HepG2 (cell line): ENCODE measurements around the gene NHERF2. TPM values are rescaled to one million over a fixed set of nuclear protein-coding genes. Genes with fewer than 3 reads are reported as not detected.
A peak's percentile ranks its signal among the peaks of the same experiment; 100 is the strongest.

Experiments used
- AGO2 ChIP-seq: fragments of 200-400 bp; formaldehyde crosslinking; optimal IDR thresholded peaks from 2 replicates; pipeline ENCODE3; 2017; ENCODE audit warnings: mild to moderate bottlenecking, low read depth, low read length, moderate library complexity
- GFI1 ChIP-seq: sonication (generic); formaldehyde crosslinking; IDR thresholded peaks from 2 replicates; pipeline ENCODE4 v1.5.0; 2020; ENCODE audit warnings: missing genetic modification reagents, mild to moderate bottlenecking, borderline replicate concordance
- KDM1A ChIP-seq: IDR thresholded peaks from 2 replicates; pipeline ENCODE4 v1.6.1; 2016; ENCODE audit warnings: missing compliant biosample characterization
- ZBTB7B ChIP-seq: sonication (generic); formaldehyde crosslinking; IDR thresholded peaks from 2 replicates; pipeline ENCODE4 v1.4.0; 2020; ENCODE audit warnings: missing genetic modification reagents
- ZNF232 ChIP-seq: sonication (generic); formaldehyde crosslinking; IDR thresholded peaks from 2 replicates; pipeline ENCODE4 v1.4.0; 2020; ENCODE audit warnings: missing genetic modification reagents, borderline replicate concordance
- ZNF34 ChIP-seq: sonication (generic); formaldehyde crosslinking; IDR thresholded peaks from 2 replicates; pipeline ENCODE4 v1.4.0; 2020; ENCODE audit warnings: mild to moderate bottlenecking, missing genetic modification reagents, borderline replicate concordance
- ZNF367 ChIP-seq: sonication (generic); formaldehyde crosslinking; IDR thresholded peaks from 2 replicates; pipeline ENCODE4 v1.4.0; 2020; ENCODE audit warnings: missing genetic modification reagents, borderline replicate concordance
- ZNF484 ChIP-seq: sonication (generic); formaldehyde crosslinking; IDR thresholded peaks from 2 replicates; pipeline ENCODE4 v1.5.1; 2020; ENCODE audit warnings: mild to moderate bottlenecking, low read depth, missing genetic modification reagents, borderline replicate concordance
- ZNF598 ChIP-seq: sonication (generic); formaldehyde crosslinking; IDR thresholded peaks from 2 replicates; pipeline ENCODE4 v1.5.1; 2020; ENCODE audit warnings: mild to moderate bottlenecking, missing genetic modification reagents, borderline replicate concordance
- ZNF749 ChIP-seq: sonication (generic); formaldehyde crosslinking; IDR thresholded peaks from 2 replicates; pipeline ENCODE4 v1.8.0; 2022; ENCODE audit warnings: mild to moderate bottlenecking, missing genetic modification reagents, moderate library complexity, borderline replicate concordance
- polyA plus RNA-seq, 8 experiments: library from polyadenylated mRNA; depleted of rRNA in 3 of 8; stranded (reverse) in 7 of 8; unstranded in 1 of 8; fragments of >200 nt; fragmentation: Illumina TruSeq in 4 of 8; extraction: Trizol in 4 of 8; gene quantifications; 2 replicates each; pipeline versions ENCODE4 v1.2.1 to v1.2.3, GENCODE V29; 2011 to 2016; ENCODE audit warnings: low read depth in 4 of 8, missing spikeins in 1 of 8, mixed read lengths in 1 of 8; ENCODE audit not compliant: insufficient read depth in 1 of 8
- total RNA-seq, 5 experiments: library from RNA; depleted of rRNA; stranded (reverse); fragments of >200 nt; fragmentation: Illumina TruSeq; extraction: Trizol; gene quantifications; 2 replicates each; pipeline ENCODE4 v1.2.3, GENCODE V29; 2016; ENCODE audit warnings: low read depth in 1 of 5
- TF ChIP-seq, protein P1 (sequence below): sonication (generic); formaldehyde crosslinking; IDR thresholded peaks from 2 replicates; pipeline ENCODE4 v1.5.1; 2020; ENCODE audit warnings: mild to moderate bottlenecking, missing genetic modification reagents, moderate library complexity
- TF ChIP-seq, protein P2 (sequence below): sonication (generic); formaldehyde crosslinking; IDR thresholded peaks from 2 replicates; pipeline ENCODE4 v1.4.0; 2020; ENCODE audit warnings: missing genetic modification reagents
- TF ChIP-seq, protein P3 (sequence below): sonication (generic); formaldehyde crosslinking; IDR thresholded peaks from 2 replicates; pipeline ENCODE4 v1.5.0; 2020; ENCODE audit warnings: missing genetic modification reagents

The NHERF2 gene
- total and polyA plus RNA-seq, 2 of the 13 experiments (the other 11 are each of a cell fraction or from before 2014, with no cell fraction given) = 23.7 to 39.3 TPM

DNA sequence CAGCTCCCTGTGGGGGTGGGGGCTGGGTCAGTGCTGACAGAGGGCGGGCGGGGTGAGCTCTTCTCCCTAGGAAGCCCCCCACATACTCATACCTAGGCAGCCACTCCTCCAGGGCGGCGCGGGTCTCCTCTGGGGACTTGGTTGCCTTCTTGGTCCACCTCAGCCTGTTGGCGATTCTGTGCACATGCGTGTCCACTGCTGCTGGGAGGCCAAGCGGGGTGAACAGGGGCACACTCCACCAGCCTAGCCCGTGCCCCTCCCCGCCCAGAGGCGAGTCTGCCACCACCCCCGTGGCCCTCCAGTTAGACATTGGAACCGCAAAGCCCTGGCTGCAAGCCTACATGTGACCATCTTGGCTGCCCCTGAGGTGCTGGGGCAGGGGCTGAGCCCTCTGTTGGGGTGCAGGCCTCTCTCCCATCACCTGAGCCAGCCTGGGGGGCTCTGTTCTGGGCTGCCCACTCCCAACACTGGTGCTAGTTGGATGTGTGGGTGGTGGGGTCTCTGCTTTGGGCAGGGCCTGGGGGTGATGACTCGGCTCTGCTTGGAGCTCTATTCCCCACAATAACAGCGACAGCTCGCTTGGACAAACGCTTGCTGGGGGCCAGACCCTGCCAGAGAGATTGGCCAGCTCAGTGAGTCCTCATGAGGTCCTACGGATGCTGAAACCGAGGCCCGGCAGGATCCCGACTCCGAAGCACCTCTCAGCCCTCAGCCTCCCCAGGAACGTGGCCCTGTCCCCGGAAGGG, 13.5 kb downstream of the NHERF2 start (continued):
- TF ChIP-seq ZNF232 = 0 out of 2 replicates have a peak, but pooled peaks have one; percentile 22
- TF ChIP-seq, protein P1, sequence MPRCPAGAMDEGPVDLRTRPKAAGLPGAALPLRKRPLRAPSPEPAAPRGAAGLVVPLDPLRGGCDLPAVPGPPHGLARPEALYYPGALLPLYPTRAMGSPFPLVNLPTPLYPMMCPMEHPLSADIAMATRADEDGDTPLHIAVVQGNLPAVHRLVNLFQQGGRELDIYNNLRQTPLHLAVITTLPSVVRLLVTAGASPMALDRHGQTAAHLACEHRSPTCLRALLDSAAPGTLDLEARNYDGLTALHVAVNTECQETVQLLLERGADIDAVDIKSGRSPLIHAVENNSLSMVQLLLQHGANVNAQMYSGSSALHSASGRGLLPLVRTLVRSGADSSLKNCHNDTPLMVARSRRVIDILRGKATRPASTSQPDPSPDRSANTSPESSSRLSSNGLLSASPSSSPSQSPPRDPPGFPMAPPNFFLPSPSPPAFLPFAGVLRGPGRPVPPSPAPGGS (CRISPR knock-in tag) = peak; percentile 12; the same call in 1 of the 2 replicates
- TF ChIP-seq ZNF34 (CRISPR knock-in tag) = no peak
- peak; percentile 14 for TF ChIP-seq AGO2
- peak; percentile 38; the same call in 1 of the 2 replicates for TF ChIP-seq ZNF749 (CRISPR knock-in tag)
- TF ChIP-seq, protein P2, sequence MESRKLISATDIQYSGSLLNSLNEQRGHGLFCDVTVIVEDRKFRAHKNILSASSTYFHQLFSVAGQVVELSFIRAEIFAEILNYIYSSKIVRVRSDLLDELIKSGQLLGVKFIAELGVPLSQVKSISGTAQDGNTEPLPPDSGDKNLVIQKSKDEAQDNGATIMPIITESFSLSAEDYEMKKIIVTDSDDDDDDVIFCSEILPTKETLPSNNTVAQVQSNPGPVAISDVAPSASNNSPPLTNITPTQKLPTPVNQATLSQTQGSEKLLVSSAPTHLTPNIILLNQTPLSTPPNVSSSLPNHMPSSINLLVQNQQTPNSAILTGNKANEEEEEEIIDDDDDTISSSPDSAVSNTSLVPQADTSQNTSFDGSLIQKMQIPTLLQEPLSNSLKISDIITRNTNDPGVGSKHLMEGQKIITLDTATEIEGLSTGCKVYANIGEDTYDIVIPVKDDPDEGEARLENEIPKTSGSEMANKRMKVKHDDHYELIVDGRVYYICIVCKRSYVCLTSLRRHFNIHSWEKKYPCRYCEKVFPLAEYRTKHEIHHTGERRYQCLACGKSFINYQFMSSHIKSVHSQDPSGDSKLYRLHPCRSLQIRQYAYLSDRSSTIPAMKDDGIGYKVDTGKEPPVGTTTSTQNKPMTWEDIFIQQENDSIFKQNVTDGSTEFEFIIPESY (CRISPR knock-in tag) = peak; percentile 29; the same call in 1 of the 2 replicates
- TF ChIP-seq, protein P3, sequence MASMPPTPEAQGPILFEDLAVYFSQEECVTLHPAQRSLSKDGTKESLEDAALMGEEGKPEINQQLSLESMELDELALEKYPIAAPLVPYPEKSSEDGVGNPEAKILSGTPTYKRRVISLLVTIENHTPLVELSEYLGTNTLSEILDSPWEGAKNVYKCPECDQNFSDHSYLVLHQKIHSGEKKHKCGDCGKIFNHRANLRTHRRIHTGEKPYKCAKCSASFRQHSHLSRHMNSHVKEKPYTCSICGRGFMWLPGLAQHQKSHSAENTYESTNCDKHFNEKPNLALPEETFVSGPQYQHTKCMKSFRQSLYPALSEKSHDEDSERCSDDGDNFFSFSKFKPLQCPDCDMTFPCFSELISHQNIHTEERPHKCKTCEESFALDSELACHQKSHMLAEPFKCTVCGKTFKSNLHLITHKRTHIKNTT (CRISPR knock-in tag) = 0 out of 2 replicates have a peak, but pooled peaks have one; percentile 38
- no peak for TF ChIP-seq ZBTB7B (CRISPR knock-in tag)
- no peak for TF ChIP-seq GFI1
- no peak for TF ChIP-seq ZNF484 (CRISPR knock-in tag)
- TF ChIP-seq ZNF367 (CRISPR knock-in tag) = no peak
- no peak for TF ChIP-seq ZNF598 (CRISPR knock-in tag)
- no peak for TF ChIP-seq KDM1A (CRISPR knock-in tag)
- TF ChIP-seq, all 625 proteins: peak for 15
